Activated CD8-positive, alpha-beta memory T cell treated with anti-CD3 and anti-CD28 coated beads, Interleukin-2, amount 10 ng/mL, durations not matched to agents 7 days and 5 days (primary cell): ENCODE measurements around the gene PLEKHH2. TPM values are rescaled to one million over a fixed set of nuclear protein-coding genes. Genes with fewer than 3 reads are reported as not detected.

Experiments used
- ATAC-seq: fragments of 150-1000 bp; cut with Tn5 transposase; one replicate; pipeline ENCODE4 v1.10.0; 2021; ENCODE audit warnings: moderate library complexity
- CTCF ChIA-PET: fragments of 350-600 bp; sonication (Branson Sonifier 250); formaldehyde crosslinking; loops from one replicate; lab custom pipeline; 2021; ENCODE audit warnings: antibody characterized with exemption; lab: Charles Lee
- DNase-seq: peaks from one replicate; pipeline ENCODE4 v3.0.0-alpha.2; 2020
- H3K27ac Mint-ChIP-seq: one replicate; pipeline ENCODE4 v1.8.0; 2021; ENCODE audit warnings: mild to moderate bottlenecking, mixed read lengths
- H3K27me3 Mint-ChIP-seq: one replicate; pipeline ENCODE4 v1.8.0; 2021; ENCODE audit warnings: mixed read lengths
- H3K36me3 Mint-ChIP-seq: one replicate; pipeline ENCODE4 v1.8.0; 2021; ENCODE audit warnings: mild to moderate bottlenecking, mixed read lengths
- H3K4me1 Mint-ChIP-seq: one replicate; pipeline ENCODE4 v1.8.0; 2021; ENCODE audit warnings: mixed read lengths
- H3K4me3 Mint-ChIP-seq: one replicate; pipeline ENCODE4 v1.8.0; 2021; ENCODE audit warnings: mild to moderate bottlenecking, moderate library complexity, mixed read lengths
- H3K9me3 Mint-ChIP-seq: one replicate; pipeline ENCODE4 v1.8.0; 2022; ENCODE audit warnings: low read depth, mixed read lengths
- total RNA-seq, 2 experiments: library from RNA; stranded (reverse); gene quantifications; one replicate each; pipeline ENCODE4 v1.2.3, GENCODE V29; 2021

PLEKHH2 gene
- total RNA-seq, 2 experiments from 2014 or later, result 0.54 to 0.67 TPM

DNA sequence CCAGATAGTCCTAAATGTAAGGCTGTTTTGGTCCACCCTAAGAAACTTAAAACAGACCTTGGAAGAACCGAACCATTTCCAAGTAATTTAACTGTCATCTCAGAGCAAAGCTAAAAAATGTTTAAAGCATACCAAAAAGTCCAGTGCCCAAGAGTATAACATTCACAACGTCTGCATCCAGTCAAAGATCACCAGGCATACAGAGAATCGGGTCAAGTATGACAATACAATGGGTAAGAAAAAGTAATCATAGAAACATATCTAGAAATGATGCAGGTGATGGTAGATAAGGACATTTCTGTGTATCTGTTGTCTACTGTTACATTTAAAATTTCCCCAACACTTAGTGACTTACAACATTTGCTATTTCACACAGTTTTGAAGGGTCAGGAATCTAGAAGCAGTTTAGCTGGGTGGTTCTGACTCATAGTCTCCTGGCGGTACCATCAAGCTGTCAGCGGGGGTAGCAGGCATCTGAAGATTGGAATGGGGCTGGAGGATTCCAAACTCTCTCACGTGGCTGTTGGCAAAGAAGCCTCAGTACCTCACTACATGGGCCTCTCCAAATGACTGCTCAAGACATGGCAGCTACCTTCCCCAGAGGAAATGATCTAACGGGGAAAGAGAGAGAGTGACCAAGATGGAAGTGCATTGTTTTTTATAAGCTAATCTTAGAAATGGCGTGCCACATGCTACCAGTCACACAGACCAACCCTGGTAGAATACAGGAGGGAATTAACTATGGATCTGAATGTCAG lies 100.2 kb downstream of the PLEKHH2 start:
- H3K4me3 Mint-ChIP-seq, result no peak overlapping the region
- no peaks in the 10 kb centered on the region for H3K36me3 Mint-ChIP-seq
- no peaks in the 10 kb centered on the region for H3K9me3 Mint-ChIP-seq
- H3K27ac Mint-ChIP-seq, result no peak overlapping the region
- no peaks in the 10 kb centered on the region for H3K4me1 Mint-ChIP-seq
- ATAC-seq, result no peak
- H3K27me3 Mint-ChIP-seq, result peaks cover 7% of the 10 kb centered on the region
- no peak for DNase-seq
- CTCF ChIA-PET, result interaction anchor here (1.0 kb wide), 1 partner anchor 18 kb away, joined by 3 read pairs; no protein-coding TSS in a partner anchor

DNA sequence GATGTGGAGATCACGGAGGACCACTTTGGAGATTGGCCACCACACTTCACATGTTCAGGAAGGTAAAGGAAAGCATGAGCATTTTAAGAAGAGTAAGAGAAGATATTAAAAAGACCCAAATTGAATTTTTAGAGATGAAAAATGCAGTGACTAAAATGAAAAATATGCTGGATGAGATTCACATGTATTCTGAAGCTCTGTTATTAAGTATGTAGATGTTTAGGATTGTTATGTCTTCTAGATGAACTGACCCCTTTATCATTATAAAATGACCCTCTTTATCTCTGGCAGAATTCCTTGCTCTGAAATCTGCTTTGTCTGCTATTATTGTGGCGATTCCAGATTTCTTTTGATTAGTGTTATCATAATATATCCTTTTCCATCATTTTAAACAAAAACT lies 100.8 kb downstream of the PLEKHH2 start:
- Mint-ChIP-seq H3K36me3 (no peaks in the 10 kb centered on the region), H3K27ac (no peak overlapping the region), H3K27me3 (peaks cover 7% of the 10 kb centered on the region), H3K9me3 (no peaks in the 10 kb centered on the region), H3K4me1 (no peaks in the 10 kb centered on the region), H3K4me3 (no peak overlapping the region)
- no peak for ATAC-seq
- DNase-seq, result no peak
- CTCF ChIA-PET, result interaction anchor here (1.0 kb wide), 1 partner anchor 17 kb away, joined by 3 read pairs; no protein-coding TSS in a partner anchor

DNA sequence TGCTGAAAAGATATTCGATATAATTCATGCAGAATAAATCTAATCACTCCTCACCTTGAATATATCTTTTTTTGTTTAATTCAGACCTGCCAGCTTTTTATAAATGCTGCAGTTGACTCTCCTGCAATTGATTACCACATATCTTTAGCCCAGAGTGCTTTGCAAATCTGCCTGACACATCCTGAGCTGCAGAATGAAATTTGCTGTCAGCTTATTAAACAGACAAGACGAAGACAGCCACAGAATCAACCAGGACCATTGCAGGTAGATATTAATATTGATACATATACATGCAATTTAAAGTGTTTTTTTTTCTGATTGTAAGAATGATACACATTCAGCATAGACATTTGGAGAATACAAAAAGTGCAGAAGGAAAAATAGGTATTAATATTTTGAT lies 101.2 kb downstream of the PLEKHH2 start:
- CTCF ChIA-PET, result interaction anchor here (1.0 kb wide), 1 partner anchor 17 kb away, joined by 3 read pairs; no protein-coding TSS in a partner anchor

DNA sequence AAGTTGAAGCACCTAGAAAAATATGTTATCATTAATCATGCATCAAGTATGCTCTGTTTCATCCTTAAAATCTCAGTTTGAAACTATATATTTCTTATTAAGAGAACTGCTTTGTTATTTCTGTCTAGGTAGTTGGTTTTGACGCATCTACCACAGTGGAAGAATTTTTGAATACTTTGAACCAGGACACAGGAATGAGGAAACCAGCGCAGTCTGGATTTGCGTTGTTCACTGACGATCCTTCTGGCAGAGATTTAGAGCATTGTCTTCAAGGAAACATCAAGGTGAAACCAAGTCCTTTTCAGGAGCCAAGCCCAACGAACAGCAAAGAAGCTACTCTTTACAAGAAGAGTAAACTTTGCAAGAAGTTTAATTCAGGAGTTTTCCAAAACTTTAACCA lies 106.6 kb downstream of the PLEKHH2 start:
- peaks cover 5% of the 10 kb centered on the region for H3K27me3 Mint-ChIP-seq
- no peaks in the 10 kb centered on the region for H3K36me3 Mint-ChIP-seq
- ATAC-seq, result no peak
- H3K9me3 Mint-ChIP-seq, result no peaks in the 10 kb centered on the region
- no peak overlapping the region for H3K27ac Mint-ChIP-seq
- H3K4me3 Mint-ChIP-seq, result no peak overlapping the region
- H3K4me1 Mint-ChIP-seq, result no peaks in the 10 kb centered on the region
- DNase-seq, result no peak
- CTCF ChIA-PET, result no interaction called here

More for the DNA sequence above, 101.2 kb downstream of the PLEKHH2 start:
- ATAC-seq, result no peak
- Mint-ChIP-seq H3K36me3 (no peaks in the 10 kb centered on the region), H3K27me3 (peaks cover 7% of the 10 kb centered on the region), H3K4me1 (no peaks in the 10 kb centered on the region), H3K27ac (no peak overlapping the region), H3K4me3 (no peak overlapping the region), H3K9me3 (no peaks in the 10 kb centered on the region)
- DNase-seq, result no peak

DNA sequence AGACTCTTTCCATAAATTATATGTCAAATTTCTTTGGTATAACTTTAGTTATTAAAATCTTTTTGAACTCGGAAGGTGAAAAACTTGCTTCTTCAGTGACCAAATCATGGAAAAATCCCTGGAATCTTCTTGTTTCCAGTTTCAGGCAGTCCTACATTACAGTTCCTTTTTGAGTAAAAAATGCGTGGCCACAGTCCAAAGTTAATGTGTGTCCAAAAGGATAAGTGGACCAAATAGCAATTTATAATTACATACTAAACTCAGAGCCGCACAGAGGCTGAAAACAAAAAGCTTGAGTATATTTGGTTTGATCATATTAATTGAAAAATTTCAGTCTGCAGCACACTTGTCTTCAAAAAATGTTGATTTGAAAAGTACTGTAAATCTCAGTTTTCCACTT lies 108.4 kb downstream of the PLEKHH2 start:
- no peaks in the 10 kb centered on the region for H3K4me1 Mint-ChIP-seq

DNA sequence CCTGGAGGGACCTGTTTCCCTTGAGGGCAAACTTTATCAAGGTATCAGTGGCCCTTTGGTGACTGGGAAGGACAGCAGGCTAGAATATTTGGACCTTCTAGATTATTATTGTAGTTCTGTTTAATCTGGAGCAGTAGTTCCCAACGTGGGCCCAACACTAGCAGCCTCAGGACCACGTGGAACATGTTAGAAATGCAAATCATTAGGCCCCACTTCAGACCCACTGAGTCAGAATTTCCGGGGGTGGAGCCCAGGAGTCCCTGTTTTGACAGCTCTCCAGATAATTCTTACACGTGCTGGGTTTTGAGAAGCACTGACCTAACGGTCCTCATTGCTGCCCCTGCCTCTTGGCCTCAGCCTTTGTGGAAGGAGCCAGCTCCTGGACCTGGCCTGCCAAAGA lies 111.3 kb downstream of the PLEKHH2 start:
- H3K4me1 Mint-ChIP-seq, result no peaks in the 10 kb centered on the region
- H3K36me3 Mint-ChIP-seq, result no peaks in the 10 kb centered on the region
- no peaks in the 10 kb centered on the region for H3K9me3 Mint-ChIP-seq
- DNase-seq (no peak), ATAC-seq (no peak)
- H3K4me3 Mint-ChIP-seq, result no peak overlapping the region
- H3K27ac Mint-ChIP-seq, result no peak overlapping the region
- H3K27me3 Mint-ChIP-seq, result no peaks in the 10 kb centered on the region
- CTCF ChIA-PET, result interaction anchor here (0.7 kb wide), 1 partner anchor 16 kb away, joined by 3 read pairs; no protein-coding TSS in a partner anchor

More for the DNA sequence above, 108.4 kb downstream of the PLEKHH2 start:
- CTCF ChIA-PET, result no interaction called here
- H3K4me3 Mint-ChIP-seq, result no peak overlapping the region
- ATAC-seq (no peak), DNase-seq (no peak)
- no peaks in the 10 kb centered on the region for H3K9me3 Mint-ChIP-seq
- H3K36me3 Mint-ChIP-seq, result no peaks in the 10 kb centered on the region
- peaks cover 5% of the 10 kb centered on the region for H3K27me3 Mint-ChIP-seq
- no peak overlapping the region for H3K27ac Mint-ChIP-seq

DNA sequence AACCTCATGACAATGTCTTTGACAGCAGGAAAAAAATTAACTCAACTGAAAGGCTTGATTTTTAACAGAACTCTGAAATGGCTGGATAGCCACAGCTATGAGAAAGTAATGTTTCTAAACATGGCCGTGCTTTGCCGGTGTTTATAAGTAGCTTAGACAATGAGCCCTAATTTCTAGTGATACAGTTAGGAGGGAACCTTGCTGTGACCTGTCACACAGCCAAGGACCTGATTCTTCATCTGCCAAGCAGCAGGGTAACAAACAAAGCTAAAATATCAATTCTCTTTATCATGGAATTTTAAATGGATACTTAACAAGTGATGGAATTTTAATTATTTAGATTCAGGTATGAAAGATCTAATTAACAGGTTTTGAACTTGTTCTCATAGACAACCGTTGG lies 112.5 kb downstream of the PLEKHH2 start:
- CTCF ChIA-PET, result no interaction called here
- no peak for DNase-seq
- H3K9me3 Mint-ChIP-seq, result no peaks in the 10 kb centered on the region
- H3K27ac Mint-ChIP-seq, result no peak overlapping the region
- no peak overlapping the region for H3K4me3 Mint-ChIP-seq
- H3K4me1 Mint-ChIP-seq, result no peaks in the 10 kb centered on the region
- no peaks in the 10 kb centered on the region for H3K36me3 Mint-ChIP-seq
- no peaks in the 10 kb centered on the region for H3K27me3 Mint-ChIP-seq
- no peak for ATAC-seq

DNA sequence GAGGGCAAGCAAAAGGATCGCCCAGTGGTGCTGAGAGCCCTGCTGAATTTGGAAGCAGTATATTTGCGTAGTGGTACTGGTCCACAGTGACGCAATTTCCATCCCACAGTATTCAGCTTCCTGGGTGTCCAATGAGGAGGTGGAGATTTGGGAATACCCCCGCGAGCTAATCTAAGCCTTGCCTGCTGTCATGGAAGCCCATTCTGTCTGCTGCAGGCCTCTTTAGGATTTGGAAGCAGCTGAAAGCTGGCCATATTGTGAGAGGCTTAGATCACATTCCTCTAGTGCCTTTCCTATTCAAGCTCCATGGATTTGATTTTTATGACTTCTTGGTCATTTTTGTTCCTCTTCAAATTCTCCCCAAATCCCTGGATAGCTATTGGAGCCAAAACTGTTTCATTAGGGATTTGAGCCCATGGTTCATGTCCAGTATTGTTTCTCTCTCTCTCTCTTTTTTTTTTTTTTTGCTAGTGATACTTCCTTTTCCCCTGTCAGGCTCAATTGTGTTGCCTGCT lies 114.5 kb downstream of the PLEKHH2 start:
- no peaks in the 10 kb centered on the region for H3K27me3 Mint-ChIP-seq
- DNase-seq (no peak), ATAC-seq (no peak)
- H3K4me3 Mint-ChIP-seq, result no peak overlapping the region
- CTCF ChIA-PET, result no interaction called here
- H3K27ac Mint-ChIP-seq, result no peak overlapping the region
- no peaks in the 10 kb centered on the region for H3K9me3 Mint-ChIP-seq
- no peaks in the 10 kb centered on the region for H3K36me3 Mint-ChIP-seq
- no peaks in the 10 kb centered on the region for H3K4me1 Mint-ChIP-seq

DNA sequence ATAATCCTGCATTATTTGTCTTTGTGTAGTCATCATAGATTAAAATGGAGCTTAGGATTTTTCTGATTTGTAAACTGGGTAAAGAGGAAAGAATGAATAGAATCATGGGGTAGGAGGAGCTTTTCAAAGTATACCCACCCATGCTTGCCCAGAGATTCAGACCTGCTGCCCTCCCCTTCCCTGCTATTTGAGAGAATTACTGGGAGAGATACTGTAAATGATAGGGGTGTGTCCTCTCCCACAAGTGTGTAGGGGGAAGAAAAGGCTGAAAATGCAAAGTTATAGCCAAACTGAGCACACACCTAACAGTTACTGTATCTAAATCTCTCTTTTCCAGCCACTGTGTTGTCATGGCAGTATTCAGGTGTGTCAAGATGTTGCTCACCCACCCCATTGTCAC lies 115.2 kb downstream of the PLEKHH2 start:
- Mint-ChIP-seq H3K27ac (no peak overlapping the region), H3K4me1 (no peaks in the 10 kb centered on the region), H3K4me3 (no peak overlapping the region), H3K9me3 (no peaks in the 10 kb centered on the region), H3K36me3 (no peaks in the 10 kb centered on the region), H3K27me3 (no peaks in the 10 kb centered on the region)
- ATAC-seq, result no peak
- CTCF ChIA-PET, result no interaction called here
- DNase-seq, result no peak

DNA sequence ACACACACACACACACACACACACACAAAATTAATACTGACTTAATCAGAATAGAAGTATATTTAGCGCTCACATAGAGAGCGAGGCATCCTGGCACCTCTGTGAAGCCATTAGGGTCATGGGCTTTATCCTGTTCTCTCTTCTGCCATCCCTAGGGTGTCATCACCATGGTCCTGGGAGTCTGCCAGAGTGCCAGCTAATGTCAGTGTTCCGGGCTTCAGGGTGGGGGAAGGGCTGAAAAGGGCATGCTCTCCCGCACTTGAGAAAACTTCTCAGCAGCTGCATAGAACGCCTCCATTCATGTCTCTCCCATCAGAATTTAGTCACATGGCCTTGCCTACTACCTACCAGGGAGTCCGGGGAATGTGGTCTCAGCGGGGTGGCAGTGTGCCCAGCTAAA lies 117.1 kb downstream of the PLEKHH2 start:
- H3K27me3 Mint-ChIP-seq, result peaks cover 3% of the 10 kb centered on the region
- no peak overlapping the region for H3K4me3 Mint-ChIP-seq
- CTCF ChIA-PET, result no interaction called here
- H3K27ac Mint-ChIP-seq, result no peak overlapping the region
- H3K9me3 Mint-ChIP-seq, result no peaks in the 10 kb centered on the region
- ATAC-seq (no peak), DNase-seq (no peak)
- H3K36me3 Mint-ChIP-seq, result no peaks in the 10 kb centered on the region
- H3K4me1 Mint-ChIP-seq, result no peaks in the 10 kb centered on the region

DNA sequence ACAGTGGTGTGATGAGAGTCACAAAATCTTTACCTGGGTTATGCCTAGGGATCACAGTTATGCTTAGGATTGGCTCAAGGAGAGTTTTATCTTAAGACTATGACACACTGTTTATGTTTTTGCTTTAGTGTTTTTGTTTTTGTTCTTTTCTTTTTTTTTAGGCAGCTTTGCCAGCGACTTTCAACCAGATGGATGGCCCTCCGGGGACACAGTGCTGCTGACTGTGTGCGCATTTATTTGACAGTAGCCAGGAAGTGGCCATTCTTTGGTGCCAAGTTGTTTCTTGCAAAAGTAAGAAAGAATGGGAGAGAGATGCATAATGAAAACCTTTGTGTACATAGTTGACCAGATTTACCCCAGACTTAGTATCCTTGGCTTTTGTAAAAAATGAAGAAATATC lies 121.7 kb downstream of the PLEKHH2 start:
- no peak overlapping the region for H3K4me3 Mint-ChIP-seq
- H3K4me1 Mint-ChIP-seq, result peaks cover 4% of the 10 kb centered on the region
- no peaks in the 10 kb centered on the region for H3K9me3 Mint-ChIP-seq
- H3K27ac Mint-ChIP-seq, result no peak overlapping the region
- H3K27me3 Mint-ChIP-seq, result peaks cover 3% of the 10 kb centered on the region
- no peaks in the 10 kb centered on the region for H3K36me3 Mint-ChIP-seq
- no peak for ATAC-seq
- CTCF ChIA-PET, result no interaction called here
- DNase-seq, result no peak

DNA sequence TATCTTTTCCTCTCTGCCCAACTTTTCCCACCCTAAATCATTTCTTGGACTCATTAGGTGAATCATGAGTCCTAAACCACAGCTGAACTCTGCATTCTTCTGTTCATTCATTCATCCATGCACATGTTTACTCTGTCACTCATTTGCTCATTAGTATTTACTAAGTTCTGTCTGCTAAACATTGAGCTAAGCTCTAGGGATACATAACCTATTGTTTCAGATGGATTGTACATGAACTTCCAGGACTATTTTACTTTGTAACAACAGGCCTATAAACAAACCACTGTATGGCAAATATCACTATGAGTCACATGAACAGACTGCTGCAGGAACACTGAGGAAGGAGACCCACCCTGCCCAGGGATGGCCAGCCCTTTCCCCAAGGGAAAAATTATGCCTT lies 122.1 kb downstream of the PLEKHH2 start:
- Mint-ChIP-seq H3K4me1 (peaks cover 4% of the 10 kb centered on the region), H3K36me3 (no peaks in the 10 kb centered on the region), H3K4me3 (no peak overlapping the region), H3K9me3 (no peaks in the 10 kb centered on the region), H3K27ac (no peak overlapping the region), H3K27me3 (peaks cover 3% of the 10 kb centered on the region)
- CTCF ChIA-PET, result no interaction called here
- no peak for DNase-seq
- no peak for ATAC-seq

DNA sequence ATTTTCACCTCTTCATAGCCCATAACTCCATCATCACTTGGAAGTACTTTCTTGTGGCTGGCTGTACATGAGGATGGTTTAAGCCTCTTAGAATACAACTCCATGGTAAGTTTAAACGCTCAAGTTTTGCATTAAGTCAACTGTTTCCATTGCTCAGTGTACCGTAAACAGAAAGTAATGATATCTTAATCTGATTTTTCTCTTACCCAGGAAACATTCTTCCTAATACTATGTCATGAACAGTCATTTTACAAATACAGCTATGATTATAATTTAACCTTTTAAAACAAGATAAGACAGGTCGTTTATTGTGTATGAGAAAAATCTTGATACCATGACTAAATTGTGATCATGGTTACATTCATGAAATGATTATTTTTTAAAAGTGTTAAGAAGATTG lies 125.2 kb downstream of the PLEKHH2 start:
- no peak for ATAC-seq
- Mint-ChIP-seq H3K4me1 (peaks cover 4% of the 10 kb centered on the region), H3K27ac (no peak overlapping the region), H3K36me3 (no peaks in the 10 kb centered on the region), H3K9me3 (no peaks in the 10 kb centered on the region), H3K27me3 (peaks cover 3% of the 10 kb centered on the region), H3K4me3 (no peak overlapping the region)
- CTCF ChIA-PET, result no interaction called here
- DNase-seq, result no peak

DNA sequence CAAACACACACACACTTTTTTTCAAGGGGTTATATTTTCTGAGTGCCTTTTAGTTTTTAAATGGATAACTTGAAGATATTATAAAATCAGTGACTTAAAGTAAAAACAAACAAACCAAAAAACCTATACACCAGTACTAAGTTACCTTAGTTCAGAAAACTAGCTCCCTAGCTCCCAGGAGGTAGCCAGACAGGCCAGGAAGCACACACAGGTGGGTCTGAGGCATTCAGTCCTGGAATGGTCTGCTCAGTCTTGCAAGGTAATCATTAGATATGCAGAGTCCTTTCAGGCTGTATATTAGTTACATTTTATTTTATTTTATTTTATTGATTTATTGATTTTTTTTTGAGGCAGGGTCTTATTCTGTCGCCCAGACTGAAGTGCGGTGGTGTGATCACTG lies 126.0 kb downstream of the PLEKHH2 start:
- no peaks in the 10 kb centered on the region for H3K9me3 Mint-ChIP-seq
- H3K4me3 Mint-ChIP-seq, result no peak overlapping the region
- CTCF ChIA-PET, result no interaction called here
- H3K4me1 Mint-ChIP-seq, result peaks cover 4% of the 10 kb centered on the region
- DNase-seq (no peak), ATAC-seq (no peak)
- no peaks in the 10 kb centered on the region for H3K36me3 Mint-ChIP-seq
- peaks cover 6% of the 10 kb centered on the region for H3K27me3 Mint-ChIP-seq
- no peak overlapping the region for H3K27ac Mint-ChIP-seq
